AG09319 (cell line): ENCODE data around the gene PLN.

Source experiments
- DNase-seq: peaks from one replicate; pipeline ENCODE4 v3.0.0-alpha.2; 2010; ENCODE audit warnings: low read depth; ENCODE audit errors: extremely low read depth
- TF ChIP-seq, protein P1 (sequence below): IDR thresholded peaks from 2 replicates; pipeline ENCODE4 v1.5.1; 2011; ENCODE audit warnings: low read depth, mild to moderate bottlenecking, inconsistent platforms, low read length, moderate library complexity

The PLN gene

DNA sequence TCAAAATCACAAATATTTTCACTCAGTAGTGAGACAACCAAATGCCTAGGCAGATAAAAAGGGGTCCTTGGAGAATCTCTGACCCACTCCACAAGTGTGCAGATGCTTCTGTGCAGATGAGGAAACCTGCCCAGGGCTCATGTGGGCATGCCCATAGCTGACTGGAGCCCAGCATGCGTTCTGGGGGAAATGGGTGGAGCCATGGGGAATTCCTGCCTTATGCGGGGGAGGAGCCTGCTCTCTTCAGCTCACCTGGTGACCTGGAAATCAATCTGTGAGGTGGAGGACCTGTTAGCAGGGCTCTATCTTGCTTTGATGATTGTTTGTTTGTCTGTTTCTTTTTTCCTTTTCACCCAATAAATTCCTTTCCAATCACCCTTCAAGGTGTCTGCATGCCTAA, 23.4 kb upstream of the PLN start:
- TF ChIP-seq, protein P1, sequence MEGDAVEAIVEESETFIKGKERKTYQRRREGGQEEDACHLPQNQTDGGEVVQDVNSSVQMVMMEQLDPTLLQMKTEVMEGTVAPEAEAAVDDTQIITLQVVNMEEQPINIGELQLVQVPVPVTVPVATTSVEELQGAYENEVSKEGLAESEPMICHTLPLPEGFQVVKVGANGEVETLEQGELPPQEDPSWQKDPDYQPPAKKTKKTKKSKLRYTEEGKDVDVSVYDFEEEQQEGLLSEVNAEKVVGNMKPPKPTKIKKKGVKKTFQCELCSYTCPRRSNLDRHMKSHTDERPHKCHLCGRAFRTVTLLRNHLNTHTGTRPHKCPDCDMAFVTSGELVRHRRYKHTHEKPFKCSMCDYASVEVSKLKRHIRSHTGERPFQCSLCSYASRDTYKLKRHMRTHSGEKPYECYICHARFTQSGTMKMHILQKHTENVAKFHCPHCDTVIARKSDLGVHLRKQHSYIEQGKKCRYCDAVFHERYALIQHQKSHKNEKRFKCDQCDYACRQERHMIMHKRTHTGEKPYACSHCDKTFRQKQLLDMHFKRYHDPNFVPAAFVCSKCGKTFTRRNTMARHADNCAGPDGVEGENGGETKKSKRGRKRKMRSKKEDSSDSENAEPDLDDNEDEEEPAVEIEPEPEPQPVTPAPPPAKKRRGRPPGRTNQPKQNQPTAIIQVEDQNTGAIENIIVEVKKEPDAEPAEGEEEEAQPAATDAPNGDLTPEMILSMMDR, result no peak
- no peak for DNase-seq

DNA sequence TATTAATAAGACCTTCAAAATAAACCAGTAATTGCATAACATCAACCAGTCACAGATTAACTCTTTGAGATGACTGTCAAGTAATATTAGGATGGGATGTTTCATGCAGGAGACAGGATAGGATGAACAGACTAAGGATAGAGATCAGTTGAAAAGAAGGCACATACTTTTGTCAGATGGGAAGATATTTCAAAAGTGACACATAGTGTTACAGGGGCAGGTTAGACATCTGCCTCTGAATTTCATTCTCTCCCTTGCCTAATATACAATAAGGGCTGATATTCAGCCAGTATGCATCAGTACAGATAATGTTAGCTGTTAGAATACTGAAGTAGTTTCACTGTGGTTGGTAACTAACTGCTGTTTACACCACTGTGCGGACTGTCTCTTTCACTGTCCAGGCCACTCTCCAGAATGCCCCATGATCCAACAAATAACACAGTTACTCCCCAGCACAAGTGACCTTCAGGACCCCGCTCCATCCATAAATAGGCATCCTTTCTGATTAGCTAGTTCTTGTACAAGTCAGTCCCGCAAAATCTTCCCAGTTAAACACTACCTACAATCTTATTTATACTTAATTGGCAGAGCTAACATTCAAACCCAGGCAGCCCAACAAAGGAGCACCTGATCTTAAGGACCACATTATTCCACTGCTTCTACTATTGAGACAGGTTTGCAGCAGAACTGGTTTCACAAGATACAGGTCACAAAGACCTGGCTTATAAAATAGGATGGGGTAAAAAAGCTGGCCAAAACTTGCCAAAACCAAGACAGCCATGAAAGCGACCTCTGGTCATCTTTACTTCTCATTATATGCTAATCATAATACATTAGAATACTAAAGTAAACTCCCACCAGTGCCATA, 21.9 kb upstream of the PLN start:
- TF ChIP-seq, protein P1, result no peak
- no peak for DNase-seq

DNA sequence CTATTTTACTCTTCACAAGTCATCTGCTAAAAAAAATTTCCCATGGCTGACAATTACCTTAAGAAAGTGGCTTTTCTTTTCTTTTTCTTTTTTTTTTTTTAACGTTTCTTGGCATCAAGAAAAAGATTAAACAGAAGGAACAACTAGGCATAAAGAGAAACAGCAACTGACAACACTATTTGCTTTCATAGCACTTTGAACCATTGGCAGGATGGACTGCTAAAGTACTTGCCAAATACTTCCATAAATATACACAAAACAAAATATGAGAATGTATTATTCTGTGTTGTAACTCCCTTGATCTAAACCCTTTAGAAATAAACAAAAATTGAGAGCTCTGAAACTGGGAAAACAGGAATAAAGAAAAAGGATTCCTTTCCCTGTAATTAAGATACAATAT, 20.0 kb upstream of the PLN start:
- no peak for DNase-seq
- TF ChIP-seq, protein P1, result no peak

DNA sequence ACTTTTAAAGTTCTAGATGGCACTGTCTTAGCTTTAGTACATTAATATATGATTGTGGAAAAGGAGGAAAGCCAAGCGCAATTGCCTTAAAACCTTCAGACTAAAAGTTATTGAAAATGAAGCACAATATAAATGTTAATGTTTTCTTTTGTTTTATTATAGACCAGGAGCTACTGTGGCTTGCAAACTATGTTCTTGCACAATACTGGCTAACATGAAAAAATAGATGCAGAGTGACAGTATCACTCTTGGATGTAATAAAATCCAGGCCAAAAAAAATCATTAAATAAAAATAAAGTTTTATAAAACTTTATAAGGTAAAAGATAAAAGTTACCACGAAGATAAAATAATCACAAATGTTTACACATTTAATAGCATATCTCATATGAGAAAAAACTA, 18.3 kb upstream of the PLN start:
- TF ChIP-seq, protein P1, result no peak
- DNase-seq, result no peak

DNA sequence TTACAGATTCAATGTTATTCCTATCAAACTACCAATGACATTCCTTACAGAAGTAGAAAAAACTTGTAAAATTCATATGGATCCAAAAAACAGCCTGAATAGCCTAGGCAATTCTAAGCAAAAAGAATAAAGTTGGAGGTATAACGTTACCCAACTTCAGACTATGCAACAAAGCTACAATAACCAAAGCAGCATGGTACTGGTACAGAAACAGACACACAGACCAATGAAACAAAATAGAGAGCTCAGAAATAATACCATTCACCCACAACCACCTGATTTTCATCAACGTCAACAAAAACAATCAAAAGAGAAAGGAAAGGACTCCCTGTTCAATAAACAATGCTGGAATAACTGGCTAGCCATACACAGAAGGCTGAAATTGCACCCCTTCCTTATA, 17.2 kb upstream of the PLN start:
- DNase-seq, result no peak
- TF ChIP-seq, protein P1, result no peak

DNA sequence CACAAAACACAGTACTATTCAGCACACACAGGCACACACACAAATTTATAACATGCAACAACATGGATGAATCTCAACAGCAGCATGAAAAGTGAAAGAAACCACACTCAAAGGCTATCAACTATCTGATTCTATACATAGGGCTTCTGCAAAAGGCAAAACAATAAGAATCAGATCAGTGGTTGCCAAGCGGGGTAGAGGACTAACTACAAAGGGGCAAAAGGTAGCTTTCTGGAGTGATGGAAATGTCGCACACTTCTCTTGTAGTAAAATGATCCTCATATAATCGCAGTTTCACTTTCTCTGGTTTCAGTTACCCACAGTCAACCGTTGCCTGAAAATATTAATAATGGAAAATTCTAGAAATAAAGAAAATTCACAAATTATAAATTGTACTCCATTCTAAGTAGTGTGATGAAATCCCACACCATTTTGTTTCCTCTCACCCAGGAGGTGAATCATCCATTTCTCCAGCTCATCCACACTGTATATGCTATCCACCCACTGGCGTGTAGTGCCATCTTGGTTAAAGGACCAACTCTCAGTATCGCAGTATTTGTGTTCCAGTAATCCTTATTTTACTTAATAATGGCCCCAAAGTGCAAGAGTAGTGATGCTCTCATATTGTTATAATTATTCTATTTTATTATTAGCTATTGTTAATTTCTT, 12.8 kb upstream of the PLN start:
- no peak for DNase-seq
- TF ChIP-seq, protein P1, result no peak

DNA sequence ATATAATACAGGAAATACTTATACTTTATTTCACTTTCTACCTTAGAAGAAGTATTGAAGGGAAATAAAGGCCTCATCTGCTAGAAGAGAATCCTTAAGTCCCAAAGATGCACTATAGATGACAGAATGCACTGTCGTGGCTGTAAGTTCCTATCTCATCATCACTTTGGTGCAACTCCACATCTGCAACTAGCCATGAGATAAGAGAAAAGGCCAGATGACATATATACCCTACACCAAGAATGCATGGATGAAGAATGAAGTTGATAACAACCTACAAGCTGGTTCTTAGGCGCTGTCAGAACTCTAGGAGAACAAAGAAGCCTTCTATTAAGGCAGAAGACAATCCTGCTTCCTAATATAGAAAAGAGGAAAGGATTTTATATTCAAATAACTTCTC, 11.6 kb upstream of the PLN start:
- TF ChIP-seq, protein P1, result no peak
- DNase-seq, result no peak
